ENCODE results near the gene STRADA.

The STRADA gene

DNA sequence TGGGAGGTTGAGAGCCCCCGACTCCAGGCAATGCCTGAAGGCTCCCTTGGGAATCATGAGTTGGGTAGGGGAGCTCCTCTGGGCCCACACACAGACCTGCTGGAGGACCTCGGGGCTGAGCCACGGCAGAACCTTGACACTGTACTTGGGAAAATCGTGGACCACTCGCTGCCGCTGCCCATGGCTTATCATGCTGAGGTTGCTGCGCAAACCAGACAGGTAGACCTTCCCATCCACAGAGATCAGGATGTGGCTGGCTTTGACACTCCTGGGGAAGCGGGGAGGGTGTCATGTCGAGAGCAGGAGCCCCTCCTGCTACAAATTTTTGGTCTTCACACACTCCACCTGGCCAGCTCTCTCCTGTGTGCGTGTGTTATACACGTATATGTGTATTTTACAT lies 34.4 kb downstream of the STRADA start:
- no peak overlapping the region for H3K4me3 ChIP-seq (replicated peaks in 1 of 2; ENCODE audit: low read depth in 2 of 2, low read length in 2 of 2)
- no peak for TF ChIP-seq CTCF (IDR thresholded peaks at IDR 0.05; ENCODE audit: low read depth, low read length)
- DNase-seq (ENCODE audit: low read depth in 2 of 2) = no peak

DNA sequence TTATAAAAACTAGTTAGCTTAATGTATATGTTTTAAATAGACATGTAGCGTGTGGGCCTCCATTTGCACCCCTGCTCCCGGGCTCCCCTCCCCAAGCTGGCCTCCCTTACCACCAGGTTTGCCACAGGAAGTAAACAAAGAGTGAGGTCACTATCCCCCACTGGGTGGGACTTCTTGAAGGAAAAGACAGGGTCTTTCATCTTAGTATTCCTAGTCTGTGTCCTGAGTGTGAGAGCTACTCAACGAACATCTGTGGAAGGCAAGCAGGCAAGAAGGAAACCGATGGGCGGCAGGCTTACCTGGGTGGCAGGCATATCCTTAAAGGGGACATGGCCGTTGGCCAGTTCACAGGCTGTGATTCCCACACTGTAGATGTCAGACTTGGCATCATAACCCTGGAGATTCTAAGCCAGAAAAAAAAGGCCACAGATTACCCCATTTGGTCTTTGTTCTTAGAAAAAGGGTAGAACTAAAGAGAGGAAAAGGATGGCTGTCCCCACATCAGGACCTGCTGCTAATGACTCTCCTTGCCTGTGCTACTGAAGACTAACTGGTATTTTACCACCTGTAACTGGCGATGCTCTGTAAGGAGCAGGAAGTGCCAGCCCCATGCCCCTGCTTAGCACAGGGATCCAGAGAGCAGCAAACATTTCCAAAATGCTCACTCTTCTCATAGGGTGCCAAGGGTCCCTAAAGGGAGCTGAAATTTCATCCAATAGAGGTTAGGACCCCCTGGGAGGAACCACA lies 35.1 kb downstream of the STRADA start:
- DNase-seq (ENCODE audit: low read depth in 2 of 2) = no peak
- no peak overlapping the region for H3K4me3 ChIP-seq (replicated peaks in 1 of 2; ENCODE audit: low read depth in 2 of 2, low read length in 2 of 2)
- TF ChIP-seq CTCF (IDR thresholded peaks at IDR 0.05; ENCODE audit: low read depth, low read length) = no peak

DNA sequence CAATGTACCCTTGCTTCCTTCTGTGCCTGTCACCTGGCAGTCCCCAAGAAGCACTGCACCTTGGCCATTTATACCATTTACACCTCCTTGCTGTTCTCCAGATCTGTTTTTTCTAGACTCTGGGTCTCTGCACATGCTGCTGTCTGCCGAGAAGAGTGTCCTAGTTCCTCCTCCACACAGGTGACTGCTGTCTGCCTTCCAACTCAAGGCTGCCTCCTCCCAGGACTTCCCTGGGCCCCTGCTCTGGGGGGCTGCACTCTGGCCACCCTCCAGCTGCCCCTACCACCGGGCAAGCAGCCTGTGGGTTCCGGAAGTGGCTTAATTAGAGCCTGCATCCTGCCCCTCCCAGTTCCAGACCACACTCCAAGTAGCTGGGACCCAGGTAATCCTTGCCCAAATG lies 35.9 kb downstream of the STRADA start:
- H3K4me3 ChIP-seq (replicated peaks in 1 of 2; ENCODE audit: low read depth in 2 of 2, low read length in 2 of 2) = no peak overlapping the region
- no peak for TF ChIP-seq CTCF (IDR thresholded peaks at IDR 0.05; ENCODE audit: low read depth, low read length)
- DNase-seq (ENCODE audit: low read depth in 2 of 2) = no peak

- DNase-seq (ENCODE audit: low read depth in 2 of 2) = no peak
- H3K4me3 ChIP-seq (replicated peaks in 1 of 2; ENCODE audit: low read depth in 2 of 2, low read length in 2 of 2) = no peak overlapping the region
- TF ChIP-seq CTCF (IDR thresholded peaks at IDR 0.05; ENCODE audit: low read depth, low read length) = no peak
These were observed 36.8 kb downstream of the STRADA start for GRCh38 chr17:63704836-63705235.

DNA sequence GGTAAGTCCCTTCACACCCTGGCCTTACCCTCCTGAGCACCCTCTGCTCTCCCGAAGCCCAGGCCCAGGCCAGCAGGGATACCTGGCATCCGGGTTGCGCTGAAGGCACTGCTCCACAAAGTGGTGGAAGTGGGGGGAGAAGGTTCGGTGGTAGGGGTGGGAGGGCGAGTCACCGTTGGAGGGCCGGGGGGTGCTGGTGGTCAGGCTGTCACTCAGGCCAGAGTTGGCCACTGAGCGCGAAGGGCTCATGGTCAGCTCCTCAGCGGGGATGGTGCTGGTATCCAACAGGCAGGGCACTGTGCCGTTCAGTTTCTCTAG lies 37.4 kb downstream of the STRADA start:
- no peak for DNase-seq (ENCODE audit: low read depth in 2 of 2)
- H3K4me3 ChIP-seq (replicated peaks in 1 of 2; ENCODE audit: low read depth in 2 of 2, low read length in 2 of 2) = no peak overlapping the region
- TF ChIP-seq CTCF (IDR thresholded peaks at IDR 0.05; ENCODE audit: low read depth, low read length) = no peak

- H3K4me3 ChIP-seq (replicated peaks in 1 of 2; ENCODE audit: low read depth in 2 of 2, low read length in 2 of 2) = no peak overlapping the region
- no peak for DNase-seq (ENCODE audit: low read depth in 2 of 2)
- no peak for TF ChIP-seq CTCF (IDR thresholded peaks at IDR 0.05; ENCODE audit: low read depth, low read length)
These were observed 37.9 kb downstream of the STRADA start for GRCh38 chr17:63703556-63704258.

All from cardiac fibroblast (primary cell).